CD4-positive, alpha-beta T cell treated with Interleukin-15 for 1 hour (primary cell): ENCODE data around the gene DDN.

Experiments
- DNase-seq: peaks from one replicate; pipeline ENCODE4 v3.0.0-alpha.2; 2020

DDN gene

DNA sequence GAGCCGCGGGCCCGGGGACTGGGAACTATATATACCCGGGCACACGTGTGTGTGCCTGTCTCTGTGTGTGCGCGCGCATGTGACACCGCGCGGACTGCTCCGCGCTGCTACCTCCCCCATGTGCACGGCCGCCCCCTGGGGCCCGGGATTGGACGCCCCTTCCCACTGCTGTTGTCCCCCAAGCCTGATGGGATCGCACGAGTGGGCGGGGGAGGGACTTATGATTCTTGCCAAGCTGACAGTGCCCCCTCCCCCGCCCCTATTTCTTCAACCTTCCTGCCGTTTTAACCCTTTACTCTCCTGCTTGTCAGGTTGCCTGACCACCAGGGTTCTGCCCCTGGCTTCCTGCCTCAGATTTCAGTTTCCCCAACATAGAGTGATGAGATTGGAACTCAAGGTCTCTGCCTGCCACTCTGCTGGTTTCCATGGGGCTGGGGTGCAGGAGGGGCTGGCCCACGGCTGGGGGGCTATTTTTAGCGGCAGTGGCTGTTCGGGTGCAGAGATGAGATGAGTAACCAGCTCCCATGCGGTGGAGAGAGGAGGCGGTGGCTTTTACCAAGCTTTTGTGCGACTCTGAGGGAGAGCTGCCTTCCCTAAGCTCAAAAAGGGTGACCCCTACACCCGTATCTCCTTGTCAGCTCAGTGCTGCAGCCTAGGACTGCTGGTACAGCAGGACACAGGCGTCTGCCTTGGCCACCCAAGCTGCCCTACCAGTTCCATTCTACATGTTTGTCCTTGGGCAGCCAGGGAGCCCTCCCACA lies at the start of gene DDN:
Gene DDN (minus strand): TSS at position 5 of the 761 bp plus-strand sequence. CDS start 88 bp downstream, outside the sequence.
- DNase-seq: peak; percentile 51

DNA sequence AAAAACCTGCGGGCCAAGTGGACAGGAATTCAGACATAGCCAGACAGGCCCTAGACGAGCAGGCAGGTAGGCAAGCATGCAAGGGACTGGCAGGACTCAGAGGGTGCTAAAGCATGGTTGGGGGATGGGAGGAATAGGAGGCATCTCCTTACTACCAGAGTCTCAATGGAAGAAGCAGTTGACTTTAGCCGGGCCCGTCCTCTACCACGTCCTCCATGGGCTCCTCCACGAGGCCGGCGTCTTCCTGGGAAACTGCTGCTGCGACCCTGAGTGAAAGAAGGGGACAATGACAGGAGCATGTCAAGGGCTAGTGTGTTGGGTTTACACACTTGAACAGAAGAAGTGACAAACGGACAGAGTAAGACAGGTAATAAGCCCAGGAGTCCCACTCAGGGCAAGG lies 49.8 kb upstream of the DDN start:
- no peak for DNase-seq

DNA sequence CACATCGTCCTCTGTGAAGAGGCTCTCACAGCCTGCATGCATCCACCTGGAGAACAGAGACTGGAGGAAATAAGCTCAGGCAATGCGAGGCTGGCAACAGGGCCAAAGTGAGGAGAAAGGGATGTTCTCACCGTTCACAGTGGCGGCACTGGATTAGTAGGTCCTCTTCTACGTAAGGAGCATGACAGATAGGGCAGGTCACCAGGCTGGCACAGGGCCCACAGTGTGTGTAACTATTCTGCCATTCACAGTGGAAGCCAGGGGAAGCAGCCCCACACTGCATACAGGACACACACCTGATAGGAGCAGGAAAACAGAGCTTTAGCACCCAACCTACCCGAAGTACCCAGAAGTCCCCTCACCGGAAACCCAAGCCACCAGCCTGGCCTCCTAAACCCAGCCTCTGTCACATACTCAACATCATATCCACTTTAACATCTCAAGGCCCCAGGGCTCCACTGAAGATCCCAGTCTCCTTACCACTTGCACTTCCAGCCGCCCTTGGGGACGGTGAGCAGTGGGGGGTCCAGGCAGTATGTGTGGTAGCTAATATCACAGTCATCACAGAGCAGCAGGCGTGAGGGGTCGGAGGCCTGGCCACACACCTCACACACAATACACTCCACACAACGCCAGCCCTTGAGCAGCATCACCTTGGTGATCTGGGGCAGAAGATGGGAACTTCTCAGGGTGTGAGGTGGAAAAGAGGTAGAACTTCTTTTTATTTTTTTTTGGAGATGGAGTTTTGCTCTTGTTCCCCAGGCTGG lies 47.1 kb upstream of the DDN start:
- no peak for DNase-seq

DNA sequence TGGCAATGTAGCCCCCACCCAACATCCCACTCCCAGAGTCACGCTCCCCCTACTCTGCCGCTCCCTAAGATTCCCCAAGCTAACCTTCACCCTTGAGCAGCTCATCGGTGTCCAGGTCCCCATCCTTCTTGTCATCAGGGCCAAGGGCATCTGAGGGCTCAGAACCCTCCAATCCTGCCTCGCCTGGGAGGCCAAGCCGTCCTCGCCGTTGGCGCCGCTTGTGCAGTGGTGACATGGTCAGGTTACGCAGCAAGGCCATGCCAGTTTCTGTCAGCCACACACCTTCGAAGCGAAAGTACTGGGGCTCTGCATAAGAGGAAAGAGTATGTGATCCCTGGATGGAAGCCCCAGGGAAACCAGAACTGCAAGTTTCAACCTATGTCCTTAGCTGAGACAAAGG lies 45.5 kb upstream of the DDN start:
- no peak for DNase-seq

DNA sequence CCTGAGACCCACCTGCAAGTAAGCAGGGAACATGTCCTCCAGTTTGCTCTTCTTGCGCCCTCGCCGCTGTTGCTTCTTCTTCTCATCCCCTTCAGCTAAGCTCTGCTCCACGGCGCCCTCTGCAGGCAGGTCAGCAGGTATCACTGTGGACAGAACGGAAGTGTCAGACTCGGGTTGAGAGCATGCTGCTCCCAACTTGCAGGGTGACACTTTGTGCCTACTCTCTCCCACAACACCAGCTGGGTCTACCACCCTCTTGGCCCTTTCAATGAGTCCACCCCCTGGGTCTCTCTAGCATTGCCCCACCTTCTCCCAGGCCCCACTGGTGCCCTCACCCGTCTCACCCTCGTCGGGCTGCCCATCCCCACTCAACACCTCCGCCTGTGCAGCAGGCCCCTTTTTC lies 44.7 kb upstream of the DDN start:
- peak; percentile 79 for DNase-seq

DNA sequence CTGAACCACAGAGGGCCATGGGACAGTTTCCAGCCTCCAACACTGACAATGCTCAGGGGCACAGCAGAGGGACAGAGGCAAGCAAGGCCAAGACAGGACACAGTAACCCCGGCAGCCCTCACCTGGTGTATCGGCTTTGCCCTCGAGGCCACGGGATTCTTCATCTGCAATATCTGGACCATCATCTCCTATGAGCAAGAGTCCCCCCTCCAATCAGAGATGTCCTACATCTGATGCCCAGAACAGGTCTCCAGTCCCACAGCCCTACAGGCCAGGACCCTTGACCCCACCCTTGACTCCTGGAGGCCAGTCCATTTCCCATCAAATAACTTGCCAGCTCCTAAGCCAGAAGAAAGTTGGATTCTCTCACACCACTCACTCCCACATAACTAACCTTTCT lies 44.1 kb upstream of the DDN start:
- DNase-seq: no peak

DNA sequence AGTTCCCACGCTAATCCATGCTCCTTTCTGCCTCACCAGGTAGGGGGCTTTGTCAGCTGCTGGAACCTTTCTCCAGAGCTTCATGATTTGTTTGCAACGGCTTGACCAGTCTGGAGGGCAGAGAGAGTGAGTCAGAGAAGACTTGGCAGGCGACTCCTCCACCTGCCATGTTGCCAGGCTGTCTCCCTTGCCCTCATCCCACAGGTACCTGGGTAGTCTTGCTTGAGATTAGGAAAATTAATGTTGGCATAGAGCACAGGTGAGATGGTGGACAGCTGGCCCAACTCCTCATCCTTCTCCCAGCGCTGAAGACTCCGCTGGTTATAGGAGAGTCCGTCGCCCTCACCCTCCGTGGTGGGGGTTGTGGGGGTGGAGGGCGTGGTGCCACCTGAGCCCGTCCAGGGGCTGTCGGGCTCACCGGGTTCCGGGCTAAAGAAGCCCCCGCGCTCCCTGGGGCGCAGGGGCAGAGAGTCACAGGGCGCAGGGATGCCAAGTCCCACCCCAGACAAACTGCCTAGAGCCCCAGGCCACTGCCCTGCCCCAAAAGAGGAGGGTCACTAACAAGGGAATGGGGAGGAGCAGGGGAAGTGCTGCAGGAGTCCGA lies 42.8 kb upstream of the DDN start:
- DNase-seq: no peak

DNA sequence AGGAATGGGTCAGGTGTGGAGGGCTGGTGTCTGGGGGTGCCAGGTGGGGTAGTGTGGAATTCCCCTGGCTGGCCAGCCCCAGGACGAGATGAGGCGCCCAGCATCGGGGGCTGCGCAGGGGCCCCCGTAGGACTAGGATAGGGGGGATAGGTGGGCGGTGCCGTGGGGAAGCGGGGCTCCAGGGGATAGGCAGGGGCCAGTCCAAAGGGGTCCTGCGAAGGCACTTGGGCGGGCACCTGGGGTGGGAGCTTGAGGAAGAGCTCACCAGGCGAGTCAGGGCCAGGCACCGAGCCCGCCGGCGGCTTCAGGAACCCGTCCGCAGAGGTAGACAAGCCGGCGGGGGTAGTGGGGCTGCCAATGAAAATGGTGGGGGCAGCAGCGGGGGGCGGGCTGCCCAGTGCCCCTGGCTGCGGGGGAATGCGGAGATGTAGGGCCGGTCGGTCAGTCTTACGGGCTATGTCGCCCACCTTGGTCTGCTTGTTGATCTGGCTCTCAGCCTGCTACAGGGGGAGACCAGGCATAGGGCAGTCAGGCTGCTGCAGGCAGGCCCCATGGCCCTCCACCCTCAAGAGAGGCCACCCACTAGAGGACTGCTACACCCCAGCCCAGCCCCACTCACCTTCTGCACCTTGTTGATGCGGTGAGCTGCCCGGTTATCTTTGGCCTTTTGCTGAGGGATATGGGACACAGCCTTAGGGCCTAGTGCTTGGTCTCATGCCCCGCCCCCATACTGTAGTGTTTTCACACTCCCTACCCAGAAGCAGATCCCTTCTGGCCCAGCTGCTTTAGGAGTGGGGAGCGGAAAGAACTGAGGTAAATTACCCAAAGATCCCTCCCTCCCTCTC lies 42.1 kb upstream of the DDN start:
- DNase-seq: no peak

DNA sequence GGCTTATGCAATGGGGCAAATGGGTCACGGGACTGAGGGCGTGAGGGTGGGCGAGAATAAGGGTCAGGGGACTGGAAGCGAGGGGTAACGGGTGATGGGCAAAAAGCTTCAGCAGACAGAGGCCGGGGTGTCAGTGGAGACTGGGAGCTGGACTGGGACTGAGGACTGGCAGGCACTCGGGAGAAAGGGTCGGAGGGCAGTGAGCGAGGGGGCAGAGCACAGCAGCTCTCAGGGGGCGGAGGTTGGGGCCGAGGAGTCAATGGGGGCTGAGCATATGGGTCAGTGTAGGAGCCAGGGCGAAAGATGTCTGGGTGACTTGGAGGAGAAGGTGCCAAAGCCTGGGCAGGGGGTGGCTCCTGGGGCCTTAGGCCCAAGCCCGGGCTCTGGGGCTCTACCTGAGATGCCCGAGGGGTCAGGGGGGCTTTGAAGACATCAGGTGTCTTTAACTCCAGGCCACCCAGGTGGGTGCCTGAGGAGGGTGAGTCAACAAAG lies 41.2 kb upstream of the DDN start:
- DNase-seq: no peak

DNA sequence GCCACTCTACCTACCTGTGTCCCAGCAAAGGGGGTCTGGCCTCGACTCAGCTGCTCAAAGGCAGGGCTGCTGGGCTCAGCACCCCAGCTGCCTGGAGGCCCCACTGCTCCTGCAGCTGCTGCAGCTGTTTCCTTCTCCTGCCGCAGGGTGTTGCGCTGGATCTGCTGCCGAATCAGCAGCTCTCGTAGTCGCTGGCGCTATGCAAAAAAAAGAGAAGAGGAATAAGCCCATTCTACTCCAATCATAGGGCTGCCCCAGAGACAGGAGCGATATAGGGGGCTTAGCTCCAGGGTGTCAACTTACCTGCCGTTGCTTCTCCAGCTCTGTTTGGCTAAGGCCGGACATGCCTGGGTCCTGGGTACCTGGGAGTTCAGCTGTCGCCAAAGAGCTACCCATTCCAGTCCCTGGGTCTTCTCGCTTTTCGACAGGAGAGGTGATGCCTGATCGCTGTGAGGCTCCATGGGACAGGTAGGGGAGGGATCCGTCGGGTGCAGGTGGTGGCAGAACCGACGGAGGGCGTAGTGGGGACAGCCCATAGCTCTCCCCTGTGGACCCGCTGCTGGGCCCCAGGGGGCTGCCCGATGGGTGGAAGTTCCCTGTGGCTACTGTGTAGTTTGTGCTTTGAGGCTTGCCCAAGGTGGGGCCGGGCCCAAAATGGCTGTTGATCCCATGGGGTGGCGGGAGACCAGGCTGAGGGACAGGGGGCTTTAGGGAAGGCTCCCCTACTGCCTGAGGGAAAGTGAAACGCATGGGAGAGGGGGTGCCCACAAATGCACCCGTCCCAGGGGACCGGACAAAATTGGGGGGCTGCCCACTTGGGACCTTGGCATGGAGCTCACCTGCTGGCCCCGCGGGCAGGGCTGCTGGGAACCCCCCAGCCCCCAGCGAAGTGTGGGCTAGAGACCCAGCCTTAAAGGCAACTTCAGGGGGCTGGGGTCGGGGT lies 40.5 kb upstream of the DDN start:
- DNase-seq: no peak

DNA sequence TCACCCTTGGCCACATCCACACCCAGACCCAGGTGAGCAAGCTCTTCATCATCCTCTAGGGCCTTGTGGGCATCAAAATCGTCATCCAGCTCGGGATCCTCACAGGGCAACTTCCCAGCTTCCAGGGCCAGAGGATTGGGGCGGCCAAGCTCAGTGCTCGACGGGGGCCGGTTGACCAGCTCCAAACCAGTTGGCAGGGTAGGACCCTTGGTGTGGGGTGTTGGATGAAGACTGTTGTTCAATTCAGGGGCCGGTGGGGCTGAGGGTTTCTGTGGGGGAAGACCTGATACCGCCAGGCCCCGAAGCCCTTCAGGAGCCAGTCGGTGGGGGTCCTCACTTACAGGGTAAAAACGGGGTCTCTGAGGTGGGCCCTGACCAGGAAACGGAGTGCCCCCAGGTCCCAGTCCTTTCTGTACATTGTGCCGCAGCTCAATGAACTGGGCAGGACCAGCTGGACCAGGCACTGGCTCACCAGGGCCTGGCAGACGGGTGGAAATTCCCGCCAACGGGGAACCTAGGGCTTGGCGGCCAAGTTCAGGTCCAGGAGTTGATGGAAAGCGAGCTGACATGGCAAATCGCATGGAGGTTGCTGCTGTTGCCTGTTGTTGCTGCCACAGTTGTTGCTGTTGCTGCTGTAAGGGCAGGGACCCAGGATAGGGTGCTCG lies 39.2 kb upstream of the DDN start:
- DNase-seq: no peak

DNA sequence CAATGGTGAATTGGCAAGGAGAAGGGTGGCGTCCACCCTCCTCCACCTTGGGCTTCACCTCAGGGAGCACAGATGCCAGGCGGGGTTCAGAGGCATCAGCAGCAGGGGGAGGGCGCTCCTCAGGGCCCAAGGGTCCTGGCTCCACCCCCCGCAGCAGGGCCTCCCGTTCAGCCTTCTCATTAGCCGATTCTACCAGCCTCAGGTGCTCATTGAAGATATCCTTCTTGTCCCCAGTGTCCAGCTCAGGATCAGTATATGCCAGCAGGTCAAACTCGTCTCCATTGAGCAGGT lies 38.7 kb upstream of the DDN start:
- DNase-seq: no peak

DNA sequence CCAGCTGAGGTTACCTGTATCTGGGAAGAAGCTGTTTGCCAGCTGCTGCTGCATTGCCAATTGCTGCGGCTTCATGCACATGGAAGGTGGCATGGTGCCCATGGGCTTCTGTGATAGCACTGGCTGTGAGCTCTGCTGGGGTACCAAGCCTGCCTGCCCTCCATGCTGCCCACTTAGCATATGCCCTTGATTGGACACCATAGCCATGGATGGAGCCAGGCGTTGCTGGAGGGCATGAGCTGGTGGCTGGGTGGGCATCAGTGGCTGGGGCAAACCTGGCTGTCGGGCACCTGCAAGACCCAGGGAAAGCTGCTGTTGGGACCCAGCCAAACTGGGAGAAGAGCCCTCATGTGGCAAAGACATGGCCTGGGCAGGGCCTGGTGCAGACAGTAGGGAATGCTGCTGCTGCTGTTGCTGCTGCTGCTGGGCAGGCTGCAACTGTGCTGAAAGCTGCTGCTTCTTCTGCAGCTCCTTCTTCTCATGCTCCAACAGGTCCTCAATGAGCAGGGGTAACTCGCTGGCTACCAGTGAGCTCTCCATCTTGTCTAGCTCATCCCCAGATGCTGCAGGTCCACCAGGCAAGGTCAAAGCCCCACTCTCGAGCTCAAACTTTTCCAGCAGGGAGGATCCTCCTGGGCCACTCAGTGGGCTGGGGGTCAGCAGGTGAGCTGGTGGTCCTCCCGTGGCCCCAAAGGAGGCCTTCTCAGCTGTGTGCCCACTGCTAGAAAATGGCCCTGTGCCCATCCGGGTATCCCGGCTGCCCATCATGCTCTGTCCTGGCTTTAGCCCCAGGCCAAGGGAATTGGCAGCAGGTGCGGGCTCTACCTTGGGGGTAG lies 38.2 kb upstream of the DDN start:
- DNase-seq: no peak

DNA sequence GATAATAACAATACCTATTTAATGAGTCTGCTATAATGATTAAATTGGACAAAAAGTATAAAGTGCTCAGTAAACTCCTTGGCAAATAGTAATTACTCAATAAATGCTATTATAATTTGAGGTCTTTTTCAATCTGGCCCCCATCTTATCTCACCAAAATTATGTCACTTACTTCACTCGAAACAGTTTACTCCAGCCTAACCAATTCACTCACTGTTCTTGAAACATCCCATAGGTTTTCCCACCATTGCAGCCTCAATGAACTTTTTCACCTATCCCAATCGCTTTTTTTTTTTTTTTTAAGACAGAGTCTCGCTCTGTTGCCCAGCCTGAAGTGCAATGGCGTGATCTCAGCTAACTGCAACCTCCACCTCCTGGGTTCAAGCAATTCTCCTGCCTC lies 36.9 kb upstream of the DDN start:
- no peak for DNase-seq

DNA sequence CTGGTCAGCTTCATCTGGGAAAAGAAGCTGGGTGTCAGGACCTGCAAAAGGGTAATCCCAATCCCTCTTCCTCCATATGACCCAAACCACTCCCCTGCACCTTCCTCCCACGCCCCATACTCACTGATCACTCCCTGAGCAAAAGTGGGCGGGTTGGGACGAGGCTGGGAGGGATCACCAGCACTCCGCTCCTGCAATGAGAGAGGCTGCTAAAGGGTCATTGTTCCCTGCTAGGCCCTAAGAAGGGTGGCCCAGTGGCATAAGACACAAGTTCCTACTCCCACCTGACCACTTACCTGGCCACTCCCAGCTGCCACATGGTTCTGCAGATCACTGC lies 35.1 kb upstream of the DDN start:
- DNase-seq: no peak

DNA sequence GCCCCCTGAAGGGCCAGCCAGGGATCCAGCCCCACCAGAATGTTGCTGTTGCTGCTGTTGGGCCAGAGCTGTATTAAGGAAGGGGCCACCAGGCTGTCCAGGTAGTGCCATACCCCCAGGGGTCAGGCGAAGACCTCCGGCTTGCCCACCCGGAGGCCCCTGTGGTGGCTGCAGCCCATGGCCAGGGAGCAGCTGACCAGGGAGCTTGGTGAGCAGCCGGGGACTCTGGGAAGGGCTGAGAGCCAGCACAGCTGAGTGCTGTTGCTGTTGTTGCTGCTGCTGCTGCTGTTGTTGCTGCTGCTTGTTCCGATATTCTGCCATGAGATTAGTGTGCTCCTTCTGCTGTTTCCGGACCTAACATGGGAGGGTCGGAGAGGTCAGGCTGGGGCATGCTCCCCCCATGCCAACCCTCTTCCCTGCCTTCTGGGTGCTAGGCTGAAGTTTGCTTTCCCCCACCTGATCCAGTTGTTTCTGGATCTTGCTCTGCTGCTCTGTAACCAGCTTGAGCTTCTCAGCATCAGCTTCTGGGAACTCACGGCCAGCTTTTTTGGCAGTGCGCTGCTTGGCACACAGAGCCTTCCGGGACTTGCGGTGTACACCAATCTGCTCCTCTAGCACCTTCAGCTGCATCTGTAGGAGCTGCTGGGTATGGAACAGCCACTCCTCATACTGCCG lies 34.6 kb upstream of the DDN start:
- no peak for DNase-seq

DNA sequence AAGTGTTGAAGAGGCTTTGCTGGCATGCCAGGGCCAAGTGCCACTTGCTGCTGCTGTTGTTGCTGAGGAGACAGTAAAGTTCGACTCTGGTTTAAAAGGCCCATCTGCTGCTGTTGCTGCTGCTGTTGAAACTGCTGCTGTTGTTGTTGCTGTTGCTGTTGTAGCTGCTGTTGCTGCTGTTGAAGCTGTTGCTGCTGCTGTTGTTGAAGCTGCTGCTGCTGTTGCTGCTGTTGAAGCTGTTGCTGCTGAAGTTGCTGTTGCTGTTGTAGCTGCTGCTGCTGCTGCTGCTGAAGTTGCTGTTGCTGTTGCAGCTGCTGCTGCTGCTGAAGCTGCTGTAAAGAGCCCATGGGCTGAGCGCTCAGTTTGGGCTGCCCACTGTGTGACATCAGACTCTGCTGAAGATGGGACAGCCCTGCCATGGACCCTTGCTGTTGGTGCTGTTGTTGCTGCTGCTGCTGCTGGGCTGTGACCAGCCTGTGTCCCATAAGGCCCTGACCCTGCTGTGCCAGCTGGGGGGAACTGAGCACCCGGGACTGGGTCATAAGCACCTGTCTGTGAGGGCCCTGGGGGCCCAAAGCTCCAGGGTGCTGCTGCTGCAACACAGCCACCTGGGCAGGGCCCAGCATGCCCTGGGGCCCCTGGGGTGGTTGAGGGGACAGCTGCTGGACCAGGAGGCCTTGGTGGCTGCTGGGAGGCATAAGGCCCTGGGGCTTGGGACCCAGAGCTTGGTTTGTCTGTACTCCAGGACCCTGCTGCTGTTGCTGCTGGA lies 33.7 kb upstream of the DDN start:
- no peak for DNase-seq

DNA sequence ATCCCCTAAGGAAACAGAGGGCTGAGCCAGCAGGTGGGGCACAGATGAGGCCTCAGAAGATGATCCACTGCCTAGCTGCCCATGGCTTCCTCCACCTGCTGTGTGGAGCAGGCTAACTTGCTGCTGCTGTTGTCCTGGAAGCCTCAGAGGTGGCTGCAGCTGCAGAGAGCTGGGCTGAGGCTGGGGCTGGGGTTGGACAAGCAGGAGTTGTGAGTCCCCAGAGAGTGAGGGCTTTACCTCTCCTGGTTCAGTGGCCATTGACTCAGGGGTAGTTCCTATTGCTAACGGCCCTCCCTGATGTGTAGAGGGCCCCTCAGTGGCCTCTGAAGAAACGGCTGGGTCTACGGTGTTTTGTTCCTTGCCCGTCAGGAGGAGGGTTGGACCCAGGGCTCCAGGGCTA lies 33.1 kb upstream of the DDN start:
- no peak for DNase-seq

DNA sequence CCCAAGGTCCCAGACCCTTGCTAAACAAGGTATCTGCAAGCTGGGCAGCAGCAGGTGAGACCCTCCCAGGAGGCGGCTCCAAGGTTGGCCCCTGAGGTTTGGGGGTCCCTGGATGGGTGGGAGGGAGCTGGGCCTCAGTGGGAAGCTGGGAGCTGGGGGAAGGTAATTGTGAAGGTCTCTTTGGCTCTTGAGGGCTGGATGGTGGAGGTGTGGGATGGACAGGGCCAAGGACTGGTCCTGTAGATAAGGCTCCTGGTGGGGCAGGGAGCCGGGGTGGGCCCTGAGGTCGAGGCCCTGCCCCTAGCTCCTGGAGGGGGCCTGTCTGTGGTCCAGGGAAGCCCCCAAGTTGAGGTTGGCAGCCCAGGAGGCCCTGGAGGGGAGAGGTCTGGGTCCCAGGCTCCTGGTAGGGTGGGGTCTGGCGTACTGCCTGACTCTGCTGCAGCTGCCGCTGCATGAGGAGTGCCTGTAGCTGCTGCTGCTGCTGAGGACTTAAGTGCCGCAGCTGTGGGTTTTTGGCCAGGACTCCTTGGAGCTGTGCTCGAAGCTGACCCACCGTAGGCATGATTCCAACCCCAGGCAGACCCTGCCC lies 32.5 kb upstream of the DDN start:
- no peak for DNase-seq
